Erythroblast (primary cell): ENCODE data around the gene JADE1.

ENCODE experiments used
- GATA1 ChIP-seq: IDR thresholded peaks from 2 replicates; pipeline ENCODE4 v1.6.1; 2011; ENCODE audit warnings: low read depth, mild to moderate bottlenecking, control low read depth, low read length, moderate library complexity
- POLR2A ChIP-seq: IDR thresholded peaks from 2 replicates; pipeline ENCODE4 v1.6.1; 2011; ENCODE audit warnings: mild to moderate bottlenecking, low read length

DNA sequence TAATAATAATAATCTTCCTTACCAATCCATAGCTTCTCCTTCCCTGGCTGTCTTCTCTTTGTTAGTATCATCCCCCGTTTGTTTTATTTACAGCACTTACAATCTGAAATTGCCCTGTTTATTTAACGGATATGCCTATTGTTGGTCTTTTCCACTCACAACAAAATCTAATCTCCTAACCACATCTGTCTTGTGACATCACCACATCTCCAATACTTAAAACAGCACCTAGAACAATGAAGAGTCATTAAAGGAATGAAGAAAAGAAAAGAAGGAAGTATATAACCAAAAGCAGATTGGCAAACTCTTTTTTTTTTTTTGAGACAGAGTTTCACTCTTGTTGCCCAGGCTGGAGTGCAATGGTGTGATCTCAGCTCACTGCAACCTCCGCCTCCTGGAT lies 38.7 kb upstream of the JADE1 start:
- no peak for TF ChIP-seq POLR2A
- TF ChIP-seq GATA1: no peak
